ENCODE data around the gene PI4KA.
"Not testable (repeated sequence)": the region's sequence is repeated elsewhere in the genome, so short reads cannot be mapped to it uniquely, and the experiment has no call there.

Gene PI4KA

GRCh38 chr22:20897737-20898136 is 39.1 kb upstream of the PI4KA start:
- not testable (repeated sequence) for H3K27me3 ChIP-seq (ENCODE audit: control insufficient read depth, insufficient read depth, low read length, poor library complexity, severe bottlenecking); H3K27ac ChIP-seq (ENCODE audit: insufficient read depth, low read depth, low read length, poor library complexity, severe bottlenecking)
- WGBS, 2 experiments, result 90 to 92% methylated on average over 7 of the region's 7 CpGs

GRCh38 chr22:20890975-20891374 is 32.4 kb upstream of the PI4KA start:
- no peaks in the 10 kb centered on the region for H3K9me3 ChIP-seq (ENCODE audit: control insufficient read depth, low read length)
- WGBS, 2 experiments, result 86 to 95% methylated on average over 5 to 6 of the region's 6 CpGs
- H3K27ac ChIP-seq (ENCODE audit: insufficient read depth, low read depth, low read length, poor library complexity, severe bottlenecking), result no peak overlapping the region
- no peak overlapping the region for H3K4me3 ChIP-seq (ENCODE audit: insufficient read depth, low read depth, low read length)
- no peaks in the 10 kb centered on the region for H3K4me1 ChIP-seq (ENCODE audit: control insufficient read depth, insufficient read depth, low read length)
- H3K27me3 ChIP-seq (ENCODE audit: control insufficient read depth, insufficient read depth, low read length, poor library complexity, severe bottlenecking), result no peaks in the 10 kb centered on the region
- peaks cover 3% of the 10 kb centered on the region for H3K36me3 ChIP-seq (ENCODE audit: control insufficient read depth, insufficient read depth, low read length)

More at GRCh38 chr22:20897737-20898136, 39.1 kb upstream of the PI4KA start:
- H3K36me3 ChIP-seq (ENCODE audit: control insufficient read depth, insufficient read depth, low read length); H3K4me3 ChIP-seq (ENCODE audit: insufficient read depth, low read depth, low read length); H3K9me3 ChIP-seq (ENCODE audit: control insufficient read depth, low read length); H3K4me1 ChIP-seq (ENCODE audit: control insufficient read depth, insufficient read depth, low read length): not testable (repeated sequence)

- Histone ChIP-seq H3K27me3 (ENCODE audit: control insufficient read depth, insufficient read depth, low read length, poor library complexity, severe bottlenecking) (no peaks in the 10 kb centered on the region), H3K4me3 (ENCODE audit: insufficient read depth, low read depth, low read length) (no peak overlapping the region), H3K27ac (ENCODE audit: insufficient read depth, low read depth, low read length, poor library complexity, severe bottlenecking) (no peak overlapping the region), H3K4me1 (ENCODE audit: control insufficient read depth, insufficient read depth, low read length) (no peaks in the 10 kb centered on the region), H3K9me3 (ENCODE audit: control insufficient read depth, low read length) (no peaks in the 10 kb centered on the region), H3K36me3 (ENCODE audit: control insufficient read depth, insufficient read depth, low read length) (peaks cover 3% of the 10 kb centered on the region)
- 94 to 96% methylated on average over 13 of the region's 13 CpGs for WGBS, 2 experiments
These were observed 31.4 kb upstream of the PI4KA start for GRCh38 chr22:20889904-20890540.

- Histone ChIP-seq H3K36me3 (ENCODE audit: control insufficient read depth, insufficient read depth, low read length) (peaks cover 3% of the 10 kb centered on the region), H3K4me3 (ENCODE audit: insufficient read depth, low read depth, low read length) (no peak overlapping the region), H3K27me3 (ENCODE audit: control insufficient read depth, insufficient read depth, low read length, poor library complexity, severe bottlenecking) (no peaks in the 10 kb centered on the region), H3K27ac (ENCODE audit: insufficient read depth, low read depth, low read length, poor library complexity, severe bottlenecking) (no peak overlapping the region), H3K4me1 (ENCODE audit: control insufficient read depth, insufficient read depth, low read length) (no peaks in the 10 kb centered on the region), H3K9me3 (ENCODE audit: control insufficient read depth, low read length) (no peaks in the 10 kb centered on the region)
- WGBS, 2 experiments, result 88 to 95% methylated on average over 6 of the region's 6 CpGs
These were observed 30.6 kb upstream of the PI4KA start for GRCh38 chr22:20889025-20889704.

- Histone ChIP-seq H3K9me3 (ENCODE audit: control insufficient read depth, low read length) (no peaks in the 10 kb centered on the region), H3K27ac (ENCODE audit: insufficient read depth, low read depth, low read length, poor library complexity, severe bottlenecking) (no peak overlapping the region), H3K36me3 (ENCODE audit: control insufficient read depth, insufficient read depth, low read length) (peaks cover 10% of the 10 kb centered on the region), H3K27me3 (ENCODE audit: control insufficient read depth, insufficient read depth, low read length, poor library complexity, severe bottlenecking) (no peaks in the 10 kb centered on the region), H3K4me3 (ENCODE audit: insufficient read depth, low read depth, low read length) (no peak overlapping the region), H3K4me1 (ENCODE audit: control insufficient read depth, insufficient read depth, low read length) (no peaks in the 10 kb centered on the region)
- WGBS, 2 experiments, result 88 to 96% methylated on average over 5 of the region's 5 CpGs
These were observed 28.8 kb upstream of the PI4KA start for GRCh38 chr22:20887375-20887774.

DNA sequence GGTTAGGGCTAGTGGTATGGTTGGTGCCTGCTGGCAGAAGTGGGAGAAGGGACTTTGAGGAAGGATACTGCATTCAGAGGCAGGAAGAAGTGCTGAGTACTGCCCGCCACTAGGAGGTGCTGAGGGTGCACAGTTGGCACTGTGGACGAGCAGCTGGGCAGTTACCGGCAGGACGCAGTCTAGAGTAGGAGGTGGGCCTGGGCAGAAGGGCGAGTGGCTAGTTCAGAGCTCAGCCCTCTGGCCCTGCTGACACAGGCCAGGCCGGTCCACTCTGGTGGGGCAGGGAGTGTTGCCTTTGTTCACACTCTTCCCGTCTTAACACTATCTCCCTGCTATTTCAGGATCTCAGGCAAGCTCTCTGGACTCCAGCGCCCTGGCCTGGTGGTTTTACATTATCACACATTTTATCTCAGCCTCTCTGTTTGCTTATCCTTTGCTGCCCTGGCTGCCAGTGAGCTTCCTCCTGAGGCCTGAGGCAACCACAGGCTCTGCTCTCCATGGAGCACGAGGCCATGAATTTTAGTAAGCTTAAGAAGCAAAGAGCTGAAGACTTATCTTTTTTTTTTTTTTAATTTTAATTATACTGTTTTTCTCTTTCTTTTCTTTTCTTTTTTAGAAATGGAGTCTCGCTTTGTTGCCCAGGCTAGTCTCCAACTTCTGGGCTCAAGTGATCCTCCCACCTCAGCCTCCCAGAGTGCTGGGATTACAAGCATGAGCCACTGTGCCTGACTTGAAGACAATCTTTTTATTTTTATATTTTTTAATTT is 27.1 kb upstream of the PI4KA start:
- Histone ChIP-seq H3K4me3 (ENCODE audit: insufficient read depth, low read depth, low read length) (no peak overlapping the region), H3K36me3 (ENCODE audit: control insufficient read depth, insufficient read depth, low read length) (peaks cover 10% of the 10 kb centered on the region)

DNA sequence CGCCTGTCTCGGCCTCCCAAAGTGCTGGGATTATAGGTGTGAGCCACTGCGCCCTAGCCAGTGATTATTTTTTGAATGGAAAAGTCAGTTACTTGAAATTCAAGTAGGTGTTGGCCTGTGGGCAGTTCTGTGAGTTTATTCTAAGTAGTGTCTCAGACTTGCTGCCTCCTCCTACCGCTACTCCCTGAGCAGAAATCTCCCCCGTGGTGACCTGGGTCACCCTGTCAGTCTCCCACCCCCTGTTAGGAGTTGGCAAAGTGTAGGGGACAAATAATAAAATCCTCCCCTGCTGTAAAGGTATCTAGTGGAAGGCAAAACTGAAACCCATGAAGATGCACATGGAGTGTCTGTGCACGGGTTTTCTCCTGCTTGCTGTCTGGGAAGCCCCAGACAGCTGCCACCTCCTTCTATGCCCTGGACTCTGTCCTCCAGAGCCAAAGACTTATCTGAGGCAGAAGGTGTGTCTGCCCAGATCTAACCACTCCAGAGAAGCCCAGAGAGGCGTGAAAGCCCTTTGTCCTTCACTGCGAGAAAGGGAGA is 26.5 kb upstream of the PI4KA start:
- Histone ChIP-seq H3K27me3 (ENCODE audit: control insufficient read depth, insufficient read depth, low read length, poor library complexity, severe bottlenecking) (no peaks in the 10 kb centered on the region), H3K4me1 (ENCODE audit: control insufficient read depth, insufficient read depth, low read length) (no peaks in the 10 kb centered on the region), H3K27ac (ENCODE audit: insufficient read depth, low read depth, low read length, poor library complexity, severe bottlenecking) (no peak overlapping the region), H3K9me3 (ENCODE audit: control insufficient read depth, low read length) (no peaks in the 10 kb centered on the region), H3K4me3 (ENCODE audit: insufficient read depth, low read depth, low read length) (no peak overlapping the region), H3K36me3 (ENCODE audit: control insufficient read depth, insufficient read depth, low read length) (peaks cover 10% of the 10 kb centered on the region)
- WGBS, 2 experiments, result 79 to 81% methylated on average over 7 to 8 of the region's 8 CpGs

More for the DNA sequence above, 27.1 kb upstream of the PI4KA start:
- Histone ChIP-seq H3K4me1 (ENCODE audit: control insufficient read depth, insufficient read depth, low read length) (no peaks in the 10 kb centered on the region), H3K27ac (ENCODE audit: insufficient read depth, low read depth, low read length, poor library complexity, severe bottlenecking) (no peak overlapping the region), H3K9me3 (ENCODE audit: control insufficient read depth, low read length) (no peaks in the 10 kb centered on the region), H3K27me3 (ENCODE audit: control insufficient read depth, insufficient read depth, low read length, poor library complexity, severe bottlenecking) (no peaks in the 10 kb centered on the region)
- 35% methylated on average over 10 of the region's 10 CpGs for WGBS, 2 experiments

DNA sequence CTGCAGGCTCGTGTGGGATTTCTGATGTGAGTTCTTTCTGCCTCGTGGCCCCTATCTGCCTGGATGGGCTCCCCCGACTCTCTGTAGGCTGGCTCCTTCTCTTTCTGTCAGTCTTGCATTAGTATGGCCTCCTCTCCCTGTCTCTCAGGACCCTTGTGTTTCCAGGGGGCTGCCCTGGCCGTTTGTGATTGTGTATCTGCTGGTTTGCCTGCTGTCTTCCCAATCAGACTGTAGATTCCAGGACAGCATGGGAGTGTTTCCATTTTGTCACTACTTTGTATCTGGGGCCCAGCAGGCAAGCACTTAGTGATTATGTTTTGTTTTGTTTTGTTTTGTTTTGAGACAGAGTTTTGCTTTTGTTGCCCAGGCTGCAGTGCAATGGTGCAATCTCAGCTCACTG is 25.8 kb upstream of the PI4KA start:
- no peaks in the 10 kb centered on the region for H3K27me3 ChIP-seq (ENCODE audit: control insufficient read depth, insufficient read depth, low read length, poor library complexity, severe bottlenecking)
- no peaks in the 10 kb centered on the region for H3K9me3 ChIP-seq (ENCODE audit: control insufficient read depth, low read length)
- H3K4me3 ChIP-seq (ENCODE audit: insufficient read depth, low read depth, low read length), result no peak overlapping the region
- 88 to 91% methylated on average over 4 of the region's 4 CpGs for WGBS, 2 experiments
- H3K4me1 ChIP-seq (ENCODE audit: control insufficient read depth, insufficient read depth, low read length), result no peaks in the 10 kb centered on the region
- H3K27ac ChIP-seq (ENCODE audit: insufficient read depth, low read depth, low read length, poor library complexity, severe bottlenecking), result no peak overlapping the region
- H3K36me3 ChIP-seq (ENCODE audit: control insufficient read depth, insufficient read depth, low read length), result peaks cover 10% of the 10 kb centered on the region

- Histone ChIP-seq H3K36me3 (ENCODE audit: control insufficient read depth, insufficient read depth, low read length) (peaks cover 7% of the 10 kb centered on the region), H3K4me1 (ENCODE audit: control insufficient read depth, insufficient read depth, low read length) (no peaks in the 10 kb centered on the region), H3K27ac (ENCODE audit: insufficient read depth, low read depth, low read length, poor library complexity, severe bottlenecking) (no peak overlapping the region), H3K27me3 (ENCODE audit: control insufficient read depth, insufficient read depth, low read length, poor library complexity, severe bottlenecking) (no peaks in the 10 kb centered on the region), H3K9me3 (ENCODE audit: control insufficient read depth, low read length) (no peaks in the 10 kb centered on the region), H3K4me3 (ENCODE audit: insufficient read depth, low read depth, low read length) (no peak overlapping the region)
- WGBS, 2 experiments, result 96 to 98% methylated on average over 4 to 5 of the region's 6 CpGs
These were observed 24.2 kb upstream of the PI4KA start for GRCh38 chr22:20882855-20883254.
